ENCODE data around the gene KIF9.
"Not testable (repeated sequence)": the region's sequence is repeated elsewhere in the genome, so short reads cannot be mapped to it uniquely, and the experiment has no call there.

KIF9 gene

DNA sequence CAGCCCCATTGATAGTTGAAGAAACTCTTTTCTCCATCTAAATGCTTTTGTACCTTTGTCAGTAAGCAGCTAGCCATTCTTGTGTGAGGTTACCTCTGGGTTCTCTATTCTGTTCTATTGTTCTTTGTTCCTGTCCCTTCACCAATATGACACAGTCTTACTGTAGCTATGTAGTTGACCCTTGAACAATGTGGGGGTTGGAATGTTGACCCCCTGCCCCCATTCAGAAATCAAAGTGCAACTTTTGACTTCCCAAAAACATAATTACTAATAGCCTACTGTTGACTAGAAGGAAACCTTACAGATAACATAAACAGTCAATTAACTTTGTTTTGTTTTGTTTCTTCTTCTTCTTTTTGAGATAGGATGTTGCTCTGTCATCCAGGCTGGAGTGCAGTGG, 18.9 kb upstream of the KIF9 start:
- peaks cover 74% of the 10 kb centered on the region for H3K36me3 Mint-ChIP-seq (ENCODE audit: low read depth)

DNA sequence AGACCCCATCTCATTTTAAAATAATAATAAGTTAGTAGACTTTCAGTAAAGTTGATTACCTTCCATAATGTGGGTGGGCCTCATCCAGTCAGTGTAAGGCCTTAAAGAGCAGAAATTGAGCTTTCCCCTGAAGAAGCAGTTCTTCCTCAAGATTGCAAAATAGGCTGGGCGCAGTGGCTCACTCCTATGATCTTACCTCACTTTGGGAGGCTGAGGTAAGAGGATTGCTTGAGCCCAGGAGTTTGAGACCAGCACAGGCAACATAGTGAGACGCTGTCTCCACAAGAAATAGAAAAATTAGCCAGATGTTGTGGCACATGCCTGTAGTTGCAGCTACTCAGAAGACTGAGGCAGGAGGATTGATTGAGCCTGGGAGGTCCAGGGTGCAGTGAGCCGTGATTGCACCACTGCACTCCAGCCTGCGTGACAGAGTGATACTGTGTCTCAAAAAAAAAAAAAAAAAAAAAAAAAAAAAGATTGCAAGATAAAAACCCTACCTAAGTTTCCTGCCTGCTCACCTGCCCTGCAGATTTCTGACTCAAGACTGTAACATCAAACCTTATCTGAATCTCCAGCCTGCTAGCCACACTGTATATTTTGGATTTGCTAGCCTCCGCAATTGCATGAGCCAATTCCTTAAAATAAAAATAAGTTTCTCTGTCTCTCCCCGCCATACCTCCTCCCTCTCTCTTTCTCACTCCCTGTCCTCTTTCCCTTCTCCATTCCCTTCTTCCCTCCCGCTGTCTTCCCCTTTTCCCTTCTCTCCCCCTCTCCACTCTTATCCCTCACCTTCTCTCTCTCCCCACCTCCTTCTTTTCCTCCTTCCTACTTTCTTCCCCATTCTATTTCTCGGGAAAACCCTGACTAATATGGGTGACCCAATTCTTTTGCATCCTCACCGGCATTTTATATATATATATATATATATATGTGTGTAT, 17.1 kb upstream of the KIF9 start:
- H3K36me3 Mint-ChIP-seq (ENCODE audit: low read depth): peaks cover 69% of the 10 kb centered on the region

More for the DNA sequence above, 18.9 kb upstream of the KIF9 start:
- peaks cover 43% of the 10 kb centered on the region for H3K4me1 Mint-ChIP-seq (ENCODE audit: low read depth)
- no peak for DNase-seq
- no peaks in the 10 kb centered on the region for H3K9me3 Mint-ChIP-seq
- H3K27ac Mint-ChIP-seq: no peak overlapping the region
- no peak overlapping the region for H3K4me3 Mint-ChIP-seq
- no peaks in the 10 kb centered on the region for H3K27me3 Mint-ChIP-seq

DNA sequence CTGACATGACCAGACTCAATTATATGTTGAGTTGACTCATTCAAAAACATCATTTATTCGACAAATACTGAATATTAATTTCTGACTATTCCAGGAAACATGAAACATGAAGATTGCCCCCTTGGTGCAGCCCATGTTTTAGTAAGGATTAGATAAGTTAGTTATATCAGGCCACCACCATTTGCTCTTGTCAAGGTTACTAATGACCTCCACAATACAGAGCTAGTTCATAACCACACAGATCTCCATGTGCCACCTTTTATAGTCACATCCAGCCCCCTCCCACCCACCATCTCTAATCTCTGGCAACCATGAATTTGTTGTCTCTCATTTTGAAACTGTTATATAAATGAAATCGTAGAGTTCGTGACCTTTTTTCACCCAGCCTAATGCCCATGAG, 15.8 kb upstream of the KIF9 start:
- H3K27ac Mint-ChIP-seq: peak overlapping the region; percentile 3
- H3K4me3 Mint-ChIP-seq: no peak overlapping the region
- H3K4me1 Mint-ChIP-seq (ENCODE audit: low read depth): peaks cover 53% of the 10 kb centered on the region
- H3K27me3 Mint-ChIP-seq: no peaks in the 10 kb centered on the region
- no peaks in the 10 kb centered on the region for H3K9me3 Mint-ChIP-seq
- no peak for DNase-seq
- H3K36me3 Mint-ChIP-seq (ENCODE audit: low read depth): peaks cover 73% of the 10 kb centered on the region

More for the DNA sequence above, 17.1 kb upstream of the KIF9 start:
- peaks cover 47% of the 10 kb centered on the region for H3K4me1 Mint-ChIP-seq (ENCODE audit: low read depth)
- H3K4me3 Mint-ChIP-seq: no peak overlapping the region
- H3K9me3 Mint-ChIP-seq: no peaks in the 10 kb centered on the region
- no peak overlapping the region for H3K27ac Mint-ChIP-seq
- no peak for DNase-seq
- H3K27me3 Mint-ChIP-seq: no peaks in the 10 kb centered on the region

DNA sequence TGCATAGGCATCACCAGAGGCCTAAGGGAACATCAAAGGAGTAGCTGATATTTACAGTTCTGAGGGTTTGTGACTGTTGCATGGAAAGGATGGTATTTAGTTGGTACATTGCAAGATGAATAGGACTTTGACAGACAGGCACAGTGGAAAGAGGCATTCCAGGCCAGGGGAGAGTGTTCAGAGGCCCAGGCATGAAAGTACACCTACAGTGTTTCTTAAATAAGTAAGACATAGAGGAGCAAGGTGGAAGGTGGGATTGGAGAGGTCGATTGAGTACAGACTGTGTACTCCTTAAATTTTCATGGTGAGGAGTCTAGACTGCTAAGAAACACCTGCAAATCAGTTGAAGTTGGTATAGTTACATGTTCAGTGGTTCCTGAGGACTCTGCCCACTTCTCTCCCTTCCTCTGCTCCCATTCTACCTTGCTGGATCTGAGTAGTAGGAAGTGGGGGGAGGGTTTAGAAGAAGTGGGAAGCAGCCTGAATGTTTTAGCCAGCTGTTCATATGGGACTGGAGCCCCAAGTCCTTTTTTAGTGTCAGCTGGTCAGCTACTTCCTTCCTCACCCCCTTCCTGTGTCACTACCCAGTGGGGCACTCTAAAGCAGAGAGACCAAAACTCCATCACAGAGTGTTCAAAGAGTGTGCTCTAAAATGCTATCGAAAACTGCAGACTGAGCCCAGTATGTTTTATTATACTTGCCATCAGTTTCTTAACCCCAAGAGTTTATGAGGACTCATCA, 14.1 kb upstream of the KIF9 start:
- peaks cover 51% of the 10 kb centered on the region for H3K4me1 Mint-ChIP-seq (ENCODE audit: low read depth)
- no peak overlapping the region for H3K4me3 Mint-ChIP-seq
- H3K36me3 Mint-ChIP-seq (ENCODE audit: low read depth): peaks cover 61% of the 10 kb centered on the region
- no peaks in the 10 kb centered on the region for H3K27me3 Mint-ChIP-seq
- DNase-seq: no peak
- no peaks in the 10 kb centered on the region for H3K9me3 Mint-ChIP-seq
- no peak overlapping the region for H3K27ac Mint-ChIP-seq

DNA sequence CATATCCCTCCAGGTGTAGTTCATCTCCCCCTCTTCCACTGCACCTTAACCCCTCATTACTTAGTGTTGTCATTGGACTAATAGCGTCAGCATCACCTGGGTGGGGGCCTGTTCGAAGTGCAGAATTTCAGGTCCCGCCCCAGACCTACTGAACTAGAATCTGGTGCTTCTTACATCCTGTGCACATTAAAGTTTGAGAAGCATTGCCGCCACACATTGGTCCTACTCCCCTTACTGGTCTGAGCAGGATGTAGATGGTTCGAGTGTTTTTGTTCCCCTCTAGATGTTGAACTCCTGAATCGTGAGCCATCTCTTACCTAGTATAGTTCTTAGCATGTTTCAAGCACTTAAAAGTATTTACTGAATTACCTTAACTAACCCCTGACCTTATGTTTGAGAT, 13.4 kb upstream of the KIF9 start:
- Mint-ChIP-seq H3K27ac (no peak overlapping the region), H3K36me3 (ENCODE audit: low read depth) (peaks cover 61% of the 10 kb centered on the region), H3K27me3 (no peaks in the 10 kb centered on the region), H3K9me3 (no peaks in the 10 kb centered on the region), H3K4me3 (no peak overlapping the region), H3K4me1 (ENCODE audit: low read depth) (peaks cover 51% of the 10 kb centered on the region)
- DNase-seq: no peak

DNA sequence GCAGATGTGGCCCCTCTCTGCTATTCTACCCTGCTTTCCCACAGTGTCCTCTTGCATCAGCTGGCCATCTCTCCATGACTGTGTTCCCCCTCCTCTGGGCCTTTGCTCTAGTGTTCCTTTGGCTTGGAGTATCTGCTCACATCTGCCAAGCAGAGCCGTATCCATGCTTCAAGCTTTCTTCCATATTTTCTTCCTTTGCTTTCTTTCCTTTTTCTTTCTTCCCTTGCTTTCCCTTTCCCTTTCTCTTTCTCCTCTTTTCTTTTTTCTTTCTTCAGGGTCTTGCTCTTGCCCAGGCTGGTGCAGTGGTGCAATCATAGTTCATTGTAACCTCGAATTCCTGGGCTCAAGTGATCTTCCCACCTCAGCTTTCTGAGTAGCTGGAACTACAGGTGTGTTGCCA, 12.7 kb upstream of the KIF9 start:
- H3K4me3 Mint-ChIP-seq: no peak overlapping the region
- H3K27ac Mint-ChIP-seq: no peak overlapping the region
- H3K36me3 Mint-ChIP-seq (ENCODE audit: low read depth): peaks cover 65% of the 10 kb centered on the region
- no peaks in the 10 kb centered on the region for H3K27me3 Mint-ChIP-seq
- H3K9me3 Mint-ChIP-seq: no peaks in the 10 kb centered on the region
- peaks cover 54% of the 10 kb centered on the region for H3K4me1 Mint-ChIP-seq (ENCODE audit: low read depth)
- DNase-seq: no peak

DNA sequence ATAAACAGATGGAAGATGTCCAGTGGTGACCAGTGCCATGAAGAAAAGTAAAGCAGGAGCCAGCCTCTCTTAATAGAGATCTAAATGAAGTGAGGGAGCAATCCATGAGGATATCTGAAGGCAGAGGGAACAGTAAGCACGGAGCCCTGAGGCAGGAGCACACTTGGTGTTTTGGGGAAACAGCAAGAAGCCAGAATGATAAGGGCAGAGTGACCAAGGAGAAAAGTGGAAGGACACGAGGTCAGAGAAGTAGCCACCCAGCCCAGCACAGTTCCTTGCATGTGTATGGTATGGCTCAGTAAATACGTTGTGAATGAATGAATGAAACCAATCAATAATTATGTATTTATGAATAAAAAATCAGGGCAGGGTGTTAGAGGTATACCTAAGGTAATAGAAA, 11.8 kb upstream of the KIF9 start:
- Mint-ChIP-seq H3K27ac (no peak overlapping the region), H3K36me3 (ENCODE audit: low read depth) (peaks cover 69% of the 10 kb centered on the region), H3K9me3 (no peaks in the 10 kb centered on the region), H3K27me3 (no peaks in the 10 kb centered on the region), H3K4me3 (no peak overlapping the region), H3K4me1 (ENCODE audit: low read depth) (peaks cover 53% of the 10 kb centered on the region)
- no peak for DNase-seq

DNA sequence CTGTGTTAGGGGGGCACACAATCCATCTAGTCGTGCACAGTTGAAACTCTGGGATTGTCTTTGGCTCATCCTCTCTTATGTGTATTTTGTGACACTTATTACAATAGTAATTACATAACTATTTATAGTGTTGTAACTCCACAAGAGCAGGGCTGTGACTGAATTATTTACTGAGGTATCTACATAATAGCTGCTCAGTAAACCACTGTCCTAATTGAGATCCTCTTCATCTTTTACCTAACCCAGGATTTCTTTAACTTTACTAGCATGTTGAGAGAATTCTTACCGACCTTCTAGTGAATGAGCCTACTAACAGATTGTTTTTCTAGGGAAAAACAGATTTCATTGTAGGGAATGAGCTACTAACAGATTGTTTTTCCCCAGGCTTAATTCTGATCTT, 11.2 kb upstream of the KIF9 start:
- H3K36me3 Mint-ChIP-seq (ENCODE audit: low read depth): peaks cover 70% of the 10 kb centered on the region
- no peak for DNase-seq
- H3K4me1 Mint-ChIP-seq (ENCODE audit: low read depth): peaks cover 50% of the 10 kb centered on the region
- no peaks in the 10 kb centered on the region for H3K9me3 Mint-ChIP-seq
- H3K27ac Mint-ChIP-seq: no peak overlapping the region
- no peak overlapping the region for H3K4me3 Mint-ChIP-seq
- H3K27me3 Mint-ChIP-seq: no peaks in the 10 kb centered on the region

DNA sequence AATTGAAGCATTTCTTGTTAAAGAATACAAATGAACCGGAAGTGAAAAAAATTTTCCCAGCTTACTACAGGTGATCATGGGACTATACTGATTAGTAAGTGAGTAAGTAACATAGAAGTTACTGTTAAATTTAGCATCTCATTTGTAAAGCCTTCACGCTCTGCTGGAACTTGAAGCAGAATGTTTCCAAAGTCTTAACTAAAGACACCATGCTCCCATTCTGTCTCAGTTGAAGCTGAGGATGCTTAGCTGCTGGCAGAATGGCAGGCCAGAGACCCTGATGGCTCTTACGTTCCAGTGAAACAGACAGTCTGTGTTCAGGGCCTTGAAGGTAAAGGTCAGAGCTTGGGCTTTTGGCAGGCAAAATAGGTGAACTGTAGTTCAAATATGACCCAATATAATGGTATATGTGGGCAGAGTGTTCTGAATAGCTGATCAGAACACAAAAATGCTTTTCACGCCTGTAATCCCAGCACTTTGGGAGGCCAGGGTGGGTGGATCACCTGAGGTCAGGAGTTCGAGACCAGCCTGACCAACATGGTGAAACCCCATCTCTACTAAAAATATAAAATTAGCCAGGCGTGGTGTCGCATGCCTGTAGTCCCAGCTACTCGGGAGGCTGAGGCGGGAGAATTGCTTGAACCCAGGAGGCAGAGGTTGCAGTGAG, 9.3 kb upstream of the KIF9 start:
- not testable (repeated sequence) for H3K27me3 Mint-ChIP-seq
- peaks cover 73% of the 10 kb centered on the region for H3K36me3 Mint-ChIP-seq (ENCODE audit: low read depth)

DNA sequence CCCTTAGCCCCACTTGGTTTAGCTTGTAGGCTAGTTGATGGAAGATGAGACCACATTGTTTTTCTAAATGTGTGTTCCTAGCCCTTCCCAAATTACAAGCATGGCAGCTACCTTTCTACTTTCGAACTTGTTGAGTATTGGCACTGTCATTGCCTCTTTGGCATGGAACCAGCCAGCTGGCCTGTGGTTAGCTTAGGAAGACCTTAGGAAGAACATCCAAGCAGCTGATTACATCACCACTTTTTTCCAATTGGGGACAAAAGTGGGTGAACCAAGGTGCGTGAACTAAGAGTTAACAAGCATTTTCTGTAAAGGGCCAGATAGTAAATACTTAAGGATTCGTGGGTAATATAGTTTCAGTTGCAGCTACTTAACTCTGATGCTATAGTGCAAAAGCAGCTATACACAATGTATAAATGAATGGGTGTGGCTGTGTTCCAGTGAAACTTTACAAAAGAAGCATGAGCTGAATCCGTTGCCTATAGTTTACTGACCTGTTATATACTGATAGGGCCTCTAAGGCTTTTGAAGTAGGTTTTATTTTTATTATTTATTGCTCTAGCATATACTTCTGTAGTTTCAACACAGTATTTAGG, 8.7 kb upstream of the KIF9 start:
- H3K4me1 Mint-ChIP-seq (ENCODE audit: low read depth): peaks cover 44% of the 10 kb centered on the region
- H3K4me3 Mint-ChIP-seq: no peak overlapping the region
- DNase-seq: no peak
- no peaks in the 10 kb centered on the region for H3K27me3 Mint-ChIP-seq
- H3K36me3 Mint-ChIP-seq (ENCODE audit: low read depth): peaks cover 77% of the 10 kb centered on the region
- H3K27ac Mint-ChIP-seq: no peak overlapping the region
- no peaks in the 10 kb centered on the region for H3K9me3 Mint-ChIP-seq

More for the DNA sequence above, 9.3 kb upstream of the KIF9 start:
- peaks cover 42% of the 10 kb centered on the region for H3K4me1 Mint-ChIP-seq (ENCODE audit: low read depth)
- not testable (repeated sequence) for DNase-seq, H3K9me3 Mint-ChIP-seq, H3K4me3 Mint-ChIP-seq, H3K27ac Mint-ChIP-seq

DNA sequence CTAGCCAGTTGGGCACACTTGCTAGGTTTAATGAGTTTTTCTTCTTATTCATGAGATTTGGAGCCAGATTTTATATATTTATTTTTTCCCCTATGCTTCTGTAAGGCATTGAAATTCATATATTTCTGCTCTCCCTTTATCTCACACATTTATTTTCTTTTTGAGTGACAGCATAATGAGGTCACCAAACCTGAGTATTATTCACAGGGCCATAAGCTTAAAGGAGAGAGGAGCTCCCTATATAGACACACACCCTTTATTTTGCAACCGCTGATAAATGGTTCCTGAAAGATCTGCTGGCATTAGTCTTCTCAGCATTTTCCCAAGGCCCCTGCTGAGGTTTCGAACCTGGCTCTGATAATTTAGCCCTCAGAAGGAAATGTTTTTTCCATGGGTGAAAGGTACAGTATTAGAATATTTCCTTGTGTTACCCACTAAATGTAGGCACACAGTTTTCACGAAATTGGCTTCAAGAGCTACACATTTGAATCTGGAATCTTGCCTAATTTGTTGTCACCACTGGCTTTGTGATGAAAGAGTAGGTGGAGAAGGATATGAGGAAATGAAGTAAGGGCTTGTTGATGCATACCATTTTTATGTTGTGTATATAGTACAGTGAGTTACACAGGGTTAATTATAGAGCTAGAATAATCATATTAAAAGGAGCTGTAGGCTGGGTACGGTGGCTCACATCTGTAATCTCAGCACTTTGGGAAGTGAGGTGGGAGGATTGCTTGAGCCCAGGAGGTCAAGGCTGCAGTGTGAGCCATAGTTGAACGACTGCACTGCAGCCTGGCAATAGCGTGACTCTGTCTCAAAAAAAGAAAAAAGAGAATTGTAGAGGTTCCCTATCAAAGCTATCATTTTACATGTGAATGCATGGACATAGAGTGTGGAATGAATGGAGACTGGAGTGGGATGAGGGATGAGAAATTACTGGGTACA, 6.6 kb upstream of the KIF9 start:
- no peak for DNase-seq
- Mint-ChIP-seq H3K4me1 (ENCODE audit: low read depth) (peaks cover 47% of the 10 kb centered on the region), H3K9me3 (no peaks in the 10 kb centered on the region), H3K27me3 (no peaks in the 10 kb centered on the region), H3K27ac (no peak overlapping the region), H3K36me3 (ENCODE audit: low read depth) (peaks cover 83% of the 10 kb centered on the region), H3K4me3 (no peak overlapping the region)

DNA sequence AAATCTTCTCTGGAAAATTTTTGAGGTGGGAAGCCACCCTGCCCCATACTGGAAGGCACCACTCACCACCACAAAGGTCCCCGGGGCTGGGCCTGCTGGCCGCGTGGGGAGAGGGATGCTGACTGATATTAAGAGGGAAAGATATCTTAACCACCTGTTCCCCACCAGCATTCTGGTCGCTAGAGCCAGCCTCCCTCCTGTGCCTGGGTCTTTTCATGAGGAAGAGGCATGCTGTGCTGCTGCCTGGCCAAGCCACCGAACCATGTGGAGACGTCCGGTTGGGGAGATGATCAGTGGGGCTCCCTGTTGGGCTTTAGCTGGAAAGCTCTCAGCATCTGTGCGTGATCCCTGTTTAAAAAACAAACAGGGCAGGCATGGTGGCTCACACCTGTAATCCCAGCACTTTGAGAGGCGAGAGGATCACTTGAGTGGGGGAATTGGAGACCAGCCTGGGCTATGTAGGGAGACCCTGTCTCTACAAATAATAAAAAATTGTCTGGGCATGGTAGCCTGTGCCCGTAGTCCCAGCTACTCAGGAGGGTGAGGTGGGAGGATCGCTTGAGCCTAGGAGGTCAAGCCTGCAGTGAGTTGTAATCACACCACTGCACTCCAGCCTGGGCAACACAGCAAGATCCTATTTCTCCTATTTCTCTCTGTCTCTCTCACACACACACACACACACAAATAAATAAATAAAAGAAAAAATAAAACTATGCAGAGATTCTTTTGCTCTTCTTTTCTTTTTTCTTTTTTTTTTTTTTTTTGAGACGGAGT, 1.2 kb upstream of the KIF9 start:
- peaks cover 54% of the 10 kb centered on the region for H3K4me1 Mint-ChIP-seq (ENCODE audit: low read depth)
- peaks cover 63% of the 10 kb centered on the region for H3K36me3 Mint-ChIP-seq (ENCODE audit: low read depth)
- peak overlapping the region; percentile 99 for H3K27ac Mint-ChIP-seq
- H3K9me3 Mint-ChIP-seq: no peaks in the 10 kb centered on the region
- no peaks in the 10 kb centered on the region for H3K27me3 Mint-ChIP-seq
- peak; percentile 59 for DNase-seq
- peak overlapping the region; percentile 100 for H3K4me3 Mint-ChIP-seq

DNA sequence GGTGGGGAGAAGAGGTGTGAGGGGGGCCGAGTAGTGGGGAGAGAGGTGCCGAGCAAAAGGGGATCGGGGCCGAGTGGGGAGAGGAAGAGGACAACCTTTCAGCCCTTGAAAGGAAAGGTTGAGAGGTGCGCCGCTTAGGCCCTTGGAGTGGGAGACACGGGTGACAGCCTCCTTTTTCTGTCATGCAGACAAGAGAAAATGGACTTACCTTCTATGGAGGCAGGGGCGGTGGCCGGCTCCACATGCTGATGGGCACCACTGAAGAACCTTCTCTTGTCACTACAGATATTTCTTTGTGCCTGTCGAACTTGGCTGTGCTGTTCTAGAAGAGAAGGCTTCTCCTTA, 566 bp upstream of the KIF9 start:
- H3K27me3 Mint-ChIP-seq: no peaks in the 10 kb centered on the region
- DNase-seq: no peak
- peak overlapping the region; percentile 99 for H3K27ac Mint-ChIP-seq
- no peaks in the 10 kb centered on the region for H3K9me3 Mint-ChIP-seq
- H3K36me3 Mint-ChIP-seq (ENCODE audit: low read depth): peaks cover 56% of the 10 kb centered on the region
- H3K4me3 Mint-ChIP-seq: peak overlapping the region; percentile 100
- H3K4me1 Mint-ChIP-seq (ENCODE audit: low read depth): peaks cover 51% of the 10 kb centered on the region

Data from activated T-cell treated with anti-CD3 and anti-CD28 coated beads, Interleukin-2, amount 50 U/mL, for 24 hours (primary cell).